HepG2 (cell line): ENCODE results near the gene SYT14. TPM values are rescaled to one million over a fixed set of nuclear protein-coding genes. Genes with fewer than 3 reads are reported as not detected.

Source experiments
- ATAC-seq: fragments of 200-7000 bp; cut with Tn5 transposase; 3 replicates; pipeline ENCODE4 v1.9.1; 2020; ENCODE audit warnings: mild to moderate bottlenecking, moderate library complexity
- BruUV-seq: library from RNA; stranded (reverse); fragments of 400-500 nt; replicated peaks from 2 replicates; lab custom pipeline; 2021; lab: Mats Ljungman, UMichigan
- CTCF ChIA-PET: fragments of 300-600 bp; formaldehyde crosslinking; extraction: SDS; loops from one replicate; lab custom pipeline; 2021; ENCODE audit warnings: low total read pairs, inconsistent platforms, low intra/inter-chr PET ratio; lab: Yijun Ruan, JAX
- POLR2A ChIA-PET: fragments of 350-600 bp; sonication (Branson Sonifier 250); formaldehyde crosslinking; loops from one replicate; lab custom pipeline; 2020; ENCODE audit warnings: antibody characterized with exemption, inconsistent platforms; lab: Yijun Ruan, JAX
- DNase-seq: peaks from one replicate; pipeline ENCODE4 v3.0.0-alpha.2; 2015; ENCODE audit warnings: low spot score
- FAIRE-seq: peaks from 3 replicates; lab custom pipeline; 2011; peaks lifted over from hg19 to GRCh38; lab: Jason Lieb, UNC
- H2AFZ ChIP-seq: one replicate; pipeline ENCODE4 v1.6.1; 2011; ENCODE audit warnings: low read length, inconsistent platforms
- H3K27ac ChIP-seq: fragments of 300-600 bp; 3 replicates; pipeline ENCODE4 v1.8.0; 2011; ENCODE audit warnings: mixed run types, mild to moderate bottlenecking, mixed read lengths, low read length, inconsistent platforms; ENCODE audit not compliant: insufficient read depth; ENCODE audit errors: extremely low read length
- H3K27me3 ChIP-seq, 2 experiments: fragments of 200-600 bp in 1 of 2; 2 replicates in 1 of 2; 3 replicates in 1 of 2; pipeline versions ENCODE4 v1.6.0 to v1.8.0; 2011; ENCODE audit warnings: low read length in 2 of 2, mild to moderate bottlenecking in 2 of 2, moderate library complexity in 2 of 2, inconsistent platforms in 1 of 2; ENCODE audit not compliant: insufficient read depth in 2 of 2, control insufficient read depth in 1 of 2
- H3K36me3 ChIP-seq, 2 experiments: fragments of 200-600 bp in 1 of 2; replicated peaks in 1 of 2; 2 replicates in 1 of 2; 3 replicates in 1 of 2; pipeline versions ENCODE4 v1.5.1 to v1.8.0; 2011; ENCODE audit warnings: low read length in 2 of 2, inconsistent platforms in 1 of 2; ENCODE audit not compliant: insufficient read depth in 2 of 2, control insufficient read depth in 1 of 2
- H3K4me1 ChIP-seq: 2 replicates; pipeline ENCODE4 v1.5.1; 2012; ENCODE audit warnings: low read length, inconsistent platforms; ENCODE audit not compliant: insufficient read depth
- H3K4me2 ChIP-seq: 2 replicates; pipeline ENCODE4 v1.6.0; 2011; ENCODE audit warnings: low read depth, low read length, inconsistent platforms
- H3K4me3 ChIP-seq, 3 experiments: fragments of 200-600 bp in 1 of 3; sonication (generic), shearing (Covaris generic) in 1 of 3; replicated peaks in 1 of 3; 2 replicates each; pipeline ENCODE4 v1.5.1; 2011 to 2016; ENCODE audit warnings: low read length in 3 of 3, inconsistent platforms in 2 of 3, low read depth in 2 of 3, mild to moderate bottlenecking in 2 of 3, control low read depth in 1 of 3, mixed read lengths in 1 of 3; ENCODE audit not compliant: insufficient read depth in 1 of 3
- H3K79me2 ChIP-seq: one replicate; pipeline ENCODE4 v1.6.1; 2011; ENCODE audit warnings: low read length, inconsistent platforms; ENCODE audit not compliant: insufficient read depth
- H3K9ac ChIP-seq: 2 replicates; pipeline ENCODE4 v1.6.0; 2011; ENCODE audit warnings: mild to moderate bottlenecking, low read depth, low read length, inconsistent platforms; ENCODE audit not compliant: insufficient read depth
- H3K9me3 ChIP-seq: 2 replicates; pipeline ENCODE4 v1.5.1; 2012; ENCODE audit warnings: mild to moderate bottlenecking, low read length
- H4K20me1 ChIP-seq: 2 replicates; pipeline ENCODE4 v1.6.0; 2011; ENCODE audit warnings: inconsistent platforms, mild to moderate bottlenecking, low read length, moderate library complexity; ENCODE audit not compliant: insufficient read depth
- EP300 ChIP-seq, 3 experiments: sonication (generic) in 1 of 3; formaldehyde crosslinking in 1 of 3; IDR thresholded peaks; 2 replicates each; pipeline versions ENCODE4 v1.5.1 to v1.6.1; 2011 to 2020; ENCODE audit warnings: low read depth in 2 of 3, low read length in 2 of 3, borderline replicate concordance in 1 of 3, improper control_type of control experiment in 1 of 3, mild to moderate bottlenecking in 1 of 3, missing genetic modification reagents in 1 of 3, moderate library complexity in 1 of 3
- MLXIP ChIP-seq: sonication (generic); formaldehyde crosslinking; IDR thresholded peaks from 2 replicates; pipeline ENCODE4 v1.9.0; 2021; ENCODE audit warnings: missing genetic modification reagents, borderline replicate concordance
- NFKB2 ChIP-seq: sonication (generic); formaldehyde crosslinking; IDR thresholded peaks from 2 replicates; pipeline ENCODE4 v1.4.0; 2020; ENCODE audit warnings: missing genetic modification reagents, borderline replicate concordance
- NR2F2 ChIP-seq: IDR thresholded peaks from 2 replicates; pipeline ENCODE4 v1.6.1; 2012; ENCODE audit warnings: low read depth, inconsistent platforms, borderline replicate concordance
- PATZ1 ChIP-seq: sonication (generic); formaldehyde crosslinking; IDR thresholded peaks from 2 replicates; pipeline ENCODE4 v1.4.0; 2020; ENCODE audit warnings: missing genetic modification reagents
- SNAPC2 ChIP-seq: sonication (generic); formaldehyde crosslinking; IDR thresholded peaks from 2 replicates; pipeline ENCODE4 v1.8.1; 2022; ENCODE audit warnings: mild to moderate bottlenecking, missing genetic modification reagents
- SRF ChIP-seq: IDR thresholded peaks from 2 replicates; pipeline ENCODE4 v1.6.1; 2011; ENCODE audit warnings: mild to moderate bottlenecking, low read depth, low read length, moderate library complexity
- ZNF136 ChIP-seq: sonication (generic); formaldehyde crosslinking; IDR thresholded peaks from 2 replicates; pipeline ENCODE4 v1.8.1; 2022; ENCODE audit warnings: low read depth, mild to moderate bottlenecking, moderate library complexity, missing genetic modification reagents
- ZNF256 ChIP-seq: sonication (generic); formaldehyde crosslinking; conservative IDR thresholded peaks from 2 replicates; pipeline ENCODE4 v1.4.0; 2020; ENCODE audit warnings: missing genetic modification reagents
- ZNF790 ChIP-seq: sonication (generic); formaldehyde crosslinking; IDR thresholded peaks from 2 replicates; pipeline ENCODE4 v1.8.0; 2022; ENCODE audit warnings: missing genetic modification reagents, mild to moderate bottlenecking, borderline replicate concordance
- WGBS: methylation state at CpG from one replicate; pipeline ENCODE4 v1.1.6; 2017; ENCODE audit warnings: low lambda C conversion rate; 5-methylcytosine and 5-hydroxymethylcytosine counted together
- in situ Hi-C: cut with HindIII; loops from 2 replicates; pipeline ENCODE4 v1.10.0; 2017; ENCODE audit warnings: low pct_unique_long_range_greater_than_20kb; ENCODE audit not compliant: extremely low pct_ligation_motif_present
- intact Hi-C: fragments of 100-400 bp; cut with micrococcal nuclease; formaldehyde crosslinking; loops from one replicate; pipeline ENCODE4 v1.10.0; 2022; ENCODE audit not compliant: unreplicated experiment
- polyA plus RNA-seq, 8 experiments: library from polyadenylated mRNA; depleted of rRNA in 3 of 8; stranded (reverse) in 7 of 8; unstranded in 1 of 8; fragments of >200 nt; fragmentation: Illumina TruSeq in 4 of 8; extraction: Trizol in 4 of 8; gene quantifications; 2 replicates each; pipeline versions ENCODE4 v1.2.1 to v1.2.3, GENCODE V29; 2011 to 2016; ENCODE audit warnings: low read depth in 4 of 8, missing spikeins in 1 of 8, mixed read lengths in 1 of 8; ENCODE audit not compliant: insufficient read depth in 1 of 8
- total RNA-seq, 5 experiments: library from RNA; depleted of rRNA; stranded (reverse); fragments of >200 nt; fragmentation: Illumina TruSeq; extraction: Trizol; gene quantifications; 2 replicates each; pipeline ENCODE4 v1.2.3, GENCODE V29; 2016; ENCODE audit warnings: low read depth in 1 of 5
- TF ChIP-seq, protein P1 (sequence below): IDR thresholded peaks from 2 replicates; pipeline ENCODE4 v1.6.1; 2016

Gene SYT14
- total and polyA plus RNA-seq, 2 of the 13 experiments (the other 11 are each of a cell fraction or from before 2014, with no cell fraction given), result not detected

DNA sequence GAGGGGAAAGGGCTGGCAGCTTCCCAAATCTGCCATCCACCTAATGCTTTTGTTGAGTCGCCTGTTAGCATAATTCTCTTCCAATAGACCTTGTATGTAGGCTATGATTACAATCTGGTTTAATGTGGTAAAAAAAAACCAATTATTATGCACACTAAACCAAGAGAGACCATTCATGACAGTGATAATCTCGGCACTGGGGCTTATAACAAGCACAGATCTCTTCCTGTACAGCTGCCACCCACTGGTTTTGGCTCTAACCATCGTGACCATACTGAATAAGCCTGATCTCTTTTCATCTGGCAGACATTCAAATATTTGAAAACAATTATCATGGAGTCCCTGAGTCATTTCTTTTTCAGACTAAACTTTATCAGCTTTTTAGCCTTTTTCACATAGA is 12.0 kb upstream of the SYT14 start:
- Histone ChIP-seq H4K20me1 (no peaks in the 10 kb centered on the region), H3K4me2 (no peak overlapping the region), H3K4me3 (no peak overlapping the region), H3K79me2 (no peaks in the 10 kb centered on the region), H3K9ac (no peak overlapping the region), H3K36me3 (no peaks in the 10 kb centered on the region), H3K27me3 (no peaks in the 10 kb centered on the region; a peak in 1 of 5 replicates), H3K27ac (no peak overlapping the region), H3K4me1 (no peaks in the 10 kb centered on the region), H2AFZ (no peak overlapping the region), H3K9me3 (no peaks in the 10 kb centered on the region)
- ATAC-seq (no peak), FAIRE-seq (no peak), DNase-seq (no peak)
- POLR2A ChIA-PET, result no interaction called here
- no TSS peak for BruUV-seq
- intact Hi-C loops, result loop anchor here (5.0 kb wide), 1 partner anchor 441 kb away; no protein-coding TSS in a partner anchor
- WGBS, result 3% methylated on average over 3 of the region's 3 CpGs
- in situ Hi-C loops, result no loop called here
- TF ChIP-seq NFKB2 (CRISPR knock-in tag) (no peak), SNAPC2 (no peak), ZNF790 (CRISPR knock-in tag) (no peak), PATZ1 (CRISPR knock-in tag) (no peak), MLXIP (CRISPR knock-in tag) (no peak), NR2F2 (no peak), ZNF136 (no peak), EP300 (IDR thresholded peaks at IDR 0.05; ENCODE audit: low read depth in 2 of 2, low read length in 2 of 2) (no peak), EP300 (CRISPR knock-in tag; IDR thresholded peaks at IDR 0.05; ENCODE audit: borderline replicate concordance) (no peak), ZNF256 (no peak), SRF (no peak)
- TF ChIP-seq, protein P1, sequence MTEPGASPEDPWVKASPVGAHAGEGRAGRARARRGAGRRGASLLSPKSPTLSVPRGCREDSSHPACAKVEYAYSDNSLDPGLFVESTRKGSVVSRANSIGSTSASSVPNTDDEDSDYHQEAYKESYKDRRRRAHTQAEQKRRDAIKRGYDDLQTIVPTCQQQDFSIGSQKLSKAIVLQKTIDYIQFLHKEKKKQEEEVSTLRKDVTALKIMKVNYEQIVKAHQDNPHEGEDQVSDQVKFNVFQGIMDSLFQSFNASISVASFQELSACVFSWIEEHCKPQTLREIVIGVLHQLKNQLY (CRISPR knock-in tag), result no peak
- CTCF ChIA-PET, result no interaction called here
